Ishikawa (cell line): Measurements from ENCODE around the gene TADA2B.

ENCODE experiments used
- CEBPB ChIP-seq: IDR thresholded peaks from 2 replicates; pipeline ENCODE4 v1.6.1; 2012
- CREB1 ChIP-seq: IDR thresholded peaks from 2 replicates; pipeline ENCODE4 v1.6.1; 2012; ENCODE audit warnings: low read depth
- EGR1 ChIP-seq: IDR thresholded peaks from 2 replicates; pipeline ENCODE4 v1.6.1; 2012
- EP300 ChIP-seq: IDR thresholded peaks from 2 replicates; pipeline ENCODE4 v1.6.1; 2012; ENCODE audit warnings: borderline replicate concordance
- FOXM1 ChIP-seq: IDR thresholded peaks from 2 replicates; pipeline ENCODE4 v1.6.1; 2012; ENCODE audit warnings: low read depth, borderline replicate concordance
- NFIC ChIP-seq: IDR thresholded peaks from 2 replicates; pipeline ENCODE4 v1.6.1; 2012
- RAD21 ChIP-seq: IDR thresholded peaks from 2 replicates; pipeline ENCODE4 v1.6.1; 2012; ENCODE audit warnings: low read depth
- REST ChIP-seq: IDR thresholded peaks from 2 replicates; pipeline ENCODE4 v1.6.1; 2012; ENCODE audit warnings: low read depth, mild to moderate bottlenecking
- TAF1 ChIP-seq: IDR thresholded peaks from 2 replicates; pipeline ENCODE4 v1.6.1; 2012; ENCODE audit warnings: low read depth, mild to moderate bottlenecking
- TCF12 ChIP-seq: IDR thresholded peaks from 2 replicates; pipeline ENCODE4 v1.6.1; 2012; ENCODE audit warnings: low read depth
- TEAD4 ChIP-seq: IDR thresholded peaks from 2 replicates; pipeline ENCODE4 v1.6.1; 2012
- YY1 ChIP-seq: IDR thresholded peaks from 2 replicates; pipeline ENCODE4 v1.6.1; 2012; ENCODE audit warnings: low read depth
- ZBTB7A ChIP-seq: IDR thresholded peaks from 2 replicates; pipeline ENCODE4 v1.6.1; 2012; ENCODE audit warnings: low read depth
- TF ChIP-seq, protein P1 (sequence below): IDR thresholded peaks from 2 replicates; pipeline ENCODE4 v1.6.1; 2012
- TF ChIP-seq, protein P2 (sequence below): IDR thresholded peaks from 2 replicates; pipeline ENCODE4 v1.6.1; 2012

The TADA2B gene

DNA sequence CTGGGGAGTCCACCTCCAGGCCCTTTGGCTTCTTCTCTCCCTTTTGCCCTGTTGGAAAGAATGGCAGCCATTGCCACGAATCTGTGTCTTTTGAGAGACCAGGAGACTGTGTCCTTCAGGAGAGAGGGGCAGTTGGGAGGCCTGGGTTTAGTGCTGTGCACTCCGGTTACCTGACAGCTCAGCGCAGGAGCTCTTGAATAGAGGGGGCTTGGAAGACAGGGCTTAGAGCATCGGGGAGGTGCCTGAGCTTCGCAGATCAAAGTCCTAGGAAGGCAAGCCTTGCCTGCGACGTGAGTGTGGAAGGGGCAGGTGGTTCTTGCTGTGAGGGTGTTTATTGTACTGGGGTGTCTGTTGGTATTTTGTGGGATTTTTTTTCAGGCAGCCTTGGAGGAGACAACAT is 41.9 kb upstream of the TADA2B start:
- TF ChIP-seq FOXM1 (no peak), EGR1 (no peak), RAD21 (no peak), TCF12 (no peak), EP300 (no peak), TEAD4 (no peak), NFIC (no peak), TAF1 (no peak), ZBTB7A (no peak), CEBPB (no peak), YY1 (no peak), CREB1 (no peak), REST (no peak)
- TF ChIP-seq, protein P1, sequence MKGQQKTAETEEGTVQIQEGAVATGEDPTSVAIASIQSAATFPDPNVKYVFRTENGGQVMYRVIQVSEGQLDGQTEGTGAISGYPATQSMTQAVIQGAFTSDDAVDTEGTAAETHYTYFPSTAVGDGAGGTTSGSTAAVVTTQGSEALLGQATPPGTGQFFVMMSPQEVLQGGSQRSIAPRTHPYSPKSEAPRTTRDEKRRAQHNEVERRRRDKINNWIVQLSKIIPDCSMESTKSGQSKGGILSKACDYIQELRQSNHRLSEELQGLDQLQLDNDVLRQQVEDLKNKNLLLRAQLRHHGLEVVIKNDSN = no peak
- TF ChIP-seq, protein P2, sequence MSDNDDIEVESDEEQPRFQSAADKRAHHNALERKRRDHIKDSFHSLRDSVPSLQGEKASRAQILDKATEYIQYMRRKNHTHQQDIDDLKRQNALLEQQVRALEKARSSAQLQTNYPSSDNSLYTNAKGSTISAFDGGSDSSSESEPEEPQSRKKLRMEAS = no peak

- TF ChIP-seq NFIC (no peak), RAD21 (no peak), CREB1 (no peak), FOXM1 (no peak), EGR1 (no peak), TCF12 (no peak), TEAD4 (no peak), CEBPB (no peak), EP300 (no peak), ZBTB7A (no peak), REST (no peak), YY1 (no peak), TAF1 (no peak)
- TF ChIP-seq, protein P1 = no peak
- TF ChIP-seq, protein P2 = no peak
Observed at GRCh38 chr4:7002336-7002735, 40.8 kb upstream of the TADA2B start.

DNA sequence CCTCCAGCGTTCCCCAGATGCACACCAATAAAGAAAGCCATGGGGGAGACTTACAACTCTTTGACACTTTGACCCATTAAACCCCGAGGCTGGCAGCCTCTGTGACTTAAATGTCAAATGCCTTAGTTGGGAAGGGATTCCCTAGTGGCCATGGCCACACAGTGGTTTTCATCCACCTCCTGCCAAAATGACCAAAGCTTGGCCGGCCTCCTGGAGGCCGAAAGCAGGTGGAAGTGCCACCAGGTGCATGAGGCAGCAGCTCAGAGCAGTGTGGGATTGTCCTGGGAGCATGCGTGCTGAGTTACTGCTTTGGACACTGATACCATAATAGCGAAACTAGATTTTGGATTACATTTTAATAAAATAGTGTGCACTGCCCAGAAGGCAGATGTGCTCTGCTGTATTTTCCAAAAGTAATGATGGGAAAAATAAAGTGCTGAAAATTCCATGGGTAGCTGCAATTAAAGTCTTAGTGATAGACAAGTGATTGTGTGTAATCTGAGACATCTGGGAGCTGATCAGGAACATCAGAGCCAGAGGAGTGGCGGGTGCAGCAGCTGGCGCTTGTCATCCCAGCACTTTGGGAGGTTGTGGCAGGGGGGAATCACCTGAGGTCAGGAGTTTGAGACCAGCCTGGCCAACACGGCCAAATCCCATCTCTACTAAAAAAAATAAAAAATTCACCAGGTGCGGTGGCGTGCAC is 39.8 kb upstream of the TADA2B start:
- TF ChIP-seq, protein P1 = no peak
- TF ChIP-seq CREB1 = no peak
- TF ChIP-seq FOXM1 = no peak
- no peak for TF ChIP-seq CEBPB
- no peak for TF ChIP-seq NFIC
- no peak for TF ChIP-seq ZBTB7A
- TF ChIP-seq, protein P2 = no peak
- TF ChIP-seq TCF12 = no peak
- no peak for TF ChIP-seq RAD21
- no peak for TF ChIP-seq EP300
- TF ChIP-seq TEAD4 = no peak
- no peak for TF ChIP-seq YY1
- no peak for TF ChIP-seq EGR1
- TF ChIP-seq TAF1 = no peak
- TF ChIP-seq REST = no peak
